NCI-H1048 (cell line): ENCODE results near the gene DROSHA.
"Not testable (repeated sequence)": the region's sequence is repeated elsewhere in the genome, so short reads cannot be mapped to it uniquely, and the experiment has no call there.

ENCODE experiments used
- DNase-seq: peaks from one replicate; lab custom pipeline; 2025; lab: John Stamatoyannopoulos, UW

Gene DROSHA, protein sequence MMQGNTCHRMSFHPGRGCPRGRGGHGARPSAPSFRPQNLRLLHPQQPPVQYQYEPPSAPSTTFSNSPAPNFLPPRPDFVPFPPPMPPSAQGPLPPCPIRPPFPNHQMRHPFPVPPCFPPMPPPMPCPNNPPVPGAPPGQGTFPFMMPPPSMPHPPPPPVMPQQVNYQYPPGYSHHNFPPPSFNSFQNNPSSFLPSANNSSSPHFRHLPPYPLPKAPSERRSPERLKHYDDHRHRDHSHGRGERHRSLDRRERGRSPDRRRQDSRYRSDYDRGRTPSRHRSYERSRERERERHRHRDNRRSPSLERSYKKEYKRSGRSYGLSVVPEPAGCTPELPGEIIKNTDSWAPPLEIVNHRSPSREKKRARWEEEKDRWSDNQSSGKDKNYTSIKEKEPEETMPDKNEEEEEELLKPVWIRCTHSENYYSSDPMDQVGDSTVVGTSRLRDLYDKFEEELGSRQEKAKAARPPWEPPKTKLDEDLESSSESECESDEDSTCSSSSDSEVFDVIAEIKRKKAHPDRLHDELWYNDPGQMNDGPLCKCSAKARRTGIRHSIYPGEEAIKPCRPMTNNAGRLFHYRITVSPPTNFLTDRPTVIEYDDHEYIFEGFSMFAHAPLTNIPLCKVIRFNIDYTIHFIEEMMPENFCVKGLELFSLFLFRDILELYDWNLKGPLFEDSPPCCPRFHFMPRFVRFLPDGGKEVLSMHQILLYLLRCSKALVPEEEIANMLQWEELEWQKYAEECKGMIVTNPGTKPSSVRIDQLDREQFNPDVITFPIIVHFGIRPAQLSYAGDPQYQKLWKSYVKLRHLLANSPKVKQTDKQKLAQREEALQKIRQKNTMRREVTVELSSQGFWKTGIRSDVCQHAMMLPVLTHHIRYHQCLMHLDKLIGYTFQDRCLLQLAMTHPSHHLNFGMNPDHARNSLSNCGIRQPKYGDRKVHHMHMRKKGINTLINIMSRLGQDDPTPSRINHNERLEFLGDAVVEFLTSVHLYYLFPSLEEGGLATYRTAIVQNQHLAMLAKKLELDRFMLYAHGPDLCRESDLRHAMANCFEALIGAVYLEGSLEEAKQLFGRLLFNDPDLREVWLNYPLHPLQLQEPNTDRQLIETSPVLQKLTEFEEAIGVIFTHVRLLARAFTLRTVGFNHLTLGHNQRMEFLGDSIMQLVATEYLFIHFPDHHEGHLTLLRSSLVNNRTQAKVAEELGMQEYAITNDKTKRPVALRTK (N-terminal part only)

GRCh38 chr5:31531888-31532547 is at the start of gene DROSHA, which contains the start of gene C5orf22:
Gene DROSHA, minus strand, starts transcription at chr5:31532093. Its CDS starts 3,034 bp downstream, at chr5:31529059.
Gene C5orf22, plus strand, starts transcription at chr5:31532301. Its CDS starts 92 bp downstream, at chr5:31532393.
- peak; percentile 93 for DNase-seq

DNA sequence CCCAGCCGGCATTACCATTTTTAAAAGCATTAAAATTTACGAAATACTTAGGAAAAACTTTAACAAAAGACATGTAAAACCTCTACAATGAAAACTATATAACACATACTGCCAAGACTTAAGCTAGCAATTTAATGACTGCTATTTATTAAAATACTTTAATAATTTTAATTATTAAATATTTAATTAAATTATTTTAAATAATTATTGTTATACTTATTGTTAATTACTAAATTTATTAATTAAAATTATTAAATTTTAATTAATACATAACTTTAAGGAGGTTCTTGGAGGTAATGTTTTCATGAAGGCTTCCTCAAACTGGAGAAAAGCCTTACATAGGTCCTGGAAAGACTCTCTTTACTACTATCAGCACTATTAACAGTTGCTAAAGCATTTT is 47.7 kb upstream of the DROSHA start:
- DNase-seq, result no peak

DNA sequence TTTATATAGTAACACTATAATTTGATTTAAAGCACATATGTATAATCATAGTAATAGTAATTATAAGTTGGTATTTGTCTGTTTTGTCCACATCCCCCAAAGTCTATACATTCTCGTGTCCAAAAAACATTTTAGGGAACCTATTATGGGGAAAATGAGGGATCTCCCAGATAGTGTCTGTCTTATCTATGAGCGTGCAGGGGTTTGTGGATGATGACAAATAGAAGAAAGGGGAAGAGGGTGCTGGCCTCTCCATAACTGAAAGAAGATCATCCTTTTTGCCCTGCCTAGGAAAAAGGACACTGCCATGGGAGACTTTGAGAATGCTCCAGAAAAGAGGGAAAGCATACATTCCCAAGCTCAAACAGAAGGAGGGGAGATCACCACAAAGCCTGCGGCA is 45.5 kb upstream of the DROSHA start:
- DNase-seq, result no peak

- DNase-seq, result no peak
These were observed 42.9 kb upstream of the DROSHA start for GRCh38 chr5:31574772-31575171.

DNA sequence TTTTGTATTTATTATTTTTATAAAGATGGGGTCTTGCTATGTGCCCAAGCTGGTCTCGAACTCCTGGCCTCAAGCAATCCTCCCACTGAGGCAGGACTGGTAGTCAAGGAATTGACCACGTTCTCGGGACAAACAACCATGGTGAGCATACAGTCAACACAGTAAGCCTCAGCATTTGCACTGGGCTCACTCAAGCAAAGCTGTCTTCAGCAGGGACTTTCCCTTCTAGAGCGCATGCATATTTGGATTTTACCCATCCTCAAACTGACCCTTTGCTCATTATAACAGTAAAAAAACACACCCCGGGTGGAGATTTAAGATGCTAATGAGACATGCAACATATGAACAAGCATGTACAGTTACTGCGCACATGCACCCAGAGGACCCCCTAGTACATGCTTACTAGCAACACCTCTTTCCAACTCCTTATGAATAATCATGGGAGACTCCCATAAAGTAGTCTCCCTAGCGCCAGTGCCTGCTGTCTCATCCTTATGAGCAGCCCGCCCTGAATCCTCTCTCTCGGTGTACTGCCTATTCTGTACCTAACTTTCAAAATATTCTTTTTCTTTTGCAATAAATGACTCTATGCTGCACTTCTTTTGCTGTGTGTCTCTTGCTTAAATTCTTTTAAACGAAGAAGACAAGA is 41.7 kb upstream of the DROSHA start:
- no peak for DNase-seq

DNA sequence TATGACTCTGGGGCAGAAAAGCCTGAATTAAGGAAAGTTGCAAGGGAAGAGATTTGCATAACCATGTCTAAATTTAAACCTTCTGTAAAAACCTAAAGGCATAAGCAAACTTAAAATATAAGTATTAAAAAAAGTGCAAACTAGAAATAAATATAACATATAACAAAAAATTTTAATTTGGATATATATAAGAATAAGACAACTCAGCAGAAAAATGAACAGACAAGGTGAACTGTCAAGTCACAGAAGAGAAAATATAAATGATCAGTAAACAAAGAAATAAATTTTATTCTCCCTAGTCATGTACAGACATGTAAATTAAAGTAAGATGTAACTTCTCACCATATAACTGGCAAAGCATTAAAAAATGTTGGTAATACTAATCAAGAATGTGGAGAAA is 37.2 kb upstream of the DROSHA start:
- no peak for DNase-seq

GRCh38 chr5:31568302-31568835 is 36.5 kb upstream of the DROSHA start:
- DNase-seq, result no peak

DNA sequence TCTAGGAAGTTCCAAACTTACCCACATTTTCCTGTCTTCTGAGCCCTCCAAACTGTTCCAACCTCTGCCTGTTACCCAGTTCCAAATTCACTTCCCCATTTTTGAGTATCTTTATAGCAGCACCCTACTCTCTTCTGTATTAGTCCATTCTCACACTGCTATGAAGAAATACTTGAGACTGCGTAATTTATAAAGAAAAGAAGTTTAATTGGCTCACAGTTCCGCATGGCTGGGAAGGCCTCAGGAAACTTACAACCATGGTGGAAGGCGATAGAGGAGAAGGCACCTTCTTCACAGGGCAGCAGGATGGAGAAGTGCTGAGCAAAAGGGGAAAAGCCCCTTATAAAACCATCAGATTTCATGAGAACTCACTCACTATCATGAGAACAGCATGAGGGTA is 34.5 kb upstream of the DROSHA start:
- DNase-seq, result not testable (repeated sequence)

- DNase-seq, result no peak
These were observed 31.3 kb upstream of the DROSHA start for GRCh38 chr5:31563216-31563615.

DNA sequence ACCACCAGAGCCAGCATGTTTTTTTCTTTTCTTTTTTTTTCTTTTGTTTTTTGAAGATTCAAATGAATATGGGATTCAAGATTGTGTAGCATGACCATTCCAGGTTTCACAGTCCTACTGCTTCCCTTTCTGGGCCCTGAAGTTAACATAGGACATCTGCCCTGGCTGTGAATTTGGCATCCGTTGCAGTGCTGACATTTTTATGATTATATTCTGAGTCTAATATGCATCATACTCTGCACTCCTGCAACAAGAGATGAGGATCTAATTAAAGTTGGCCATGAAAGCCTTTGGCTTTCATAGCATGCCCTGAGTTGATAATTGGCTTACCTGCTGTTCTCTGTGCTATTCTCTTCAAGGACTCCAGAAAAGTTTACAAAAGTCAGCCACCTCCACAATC is 30.1 kb upstream of the DROSHA start:
- DNase-seq, result no peak

GRCh38 chr5:31559942-31560341 is 28.0 kb upstream of the DROSHA start:
- DNase-seq, result no peak

GRCh38 chr5:31556461-31556860 is 24.6 kb upstream of the DROSHA start:
- DNase-seq, result no peak

- no peak for DNase-seq
These were observed 22.7 kb upstream of the DROSHA start for GRCh38 chr5:31554552-31554951.

- no peak for DNase-seq
These were observed 22.0 kb upstream of the DROSHA start for GRCh38 chr5:31553863-31554262.

DNA sequence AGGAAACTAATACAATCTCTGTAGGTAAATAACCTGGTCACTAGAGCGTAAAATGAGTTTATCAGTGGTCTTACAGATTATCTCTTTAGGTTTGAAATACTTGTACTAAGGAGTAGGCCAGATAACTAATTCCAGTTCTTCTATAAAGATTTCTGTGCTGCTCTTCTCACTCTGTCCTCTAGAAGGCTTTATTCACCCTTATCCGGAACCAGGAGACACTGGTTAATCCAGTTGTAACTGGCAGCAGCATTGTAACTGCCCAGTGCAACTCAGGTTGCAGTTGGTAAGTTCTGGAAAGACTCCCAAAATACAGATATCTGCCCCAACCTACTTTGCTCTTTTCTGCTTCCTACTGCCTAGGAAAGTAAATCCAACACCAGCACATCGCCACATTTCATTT is 20.0 kb upstream of the DROSHA start:
- no peak for DNase-seq

- not testable (repeated sequence) for DNase-seq
These were observed 17.2 kb upstream of the DROSHA start for GRCh38 chr5:31549114-31549513.

- no peak for DNase-seq
These were observed 6.0 kb upstream of the DROSHA start for GRCh38 chr5:31537851-31538250.

DNA sequence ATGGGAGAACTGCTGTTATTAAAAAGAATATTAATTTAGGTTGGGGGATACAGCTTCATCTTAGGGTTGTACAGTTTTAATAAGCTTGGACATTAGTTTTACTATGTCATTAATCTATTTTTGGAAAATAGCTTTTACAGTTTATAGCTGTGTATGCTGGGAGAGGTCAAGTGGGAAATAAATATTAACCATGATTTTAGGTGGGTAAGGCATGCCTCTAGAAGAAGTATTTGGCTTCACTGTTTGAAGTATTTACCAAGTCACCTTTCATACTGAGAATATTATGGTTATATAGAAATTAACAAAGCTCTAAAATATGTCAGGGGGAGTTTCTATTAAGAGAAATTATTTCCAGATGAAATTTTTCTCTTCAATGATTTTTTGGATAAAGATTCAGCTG is 5.5 kb upstream of the DROSHA start:
- no peak for DNase-seq

DNA sequence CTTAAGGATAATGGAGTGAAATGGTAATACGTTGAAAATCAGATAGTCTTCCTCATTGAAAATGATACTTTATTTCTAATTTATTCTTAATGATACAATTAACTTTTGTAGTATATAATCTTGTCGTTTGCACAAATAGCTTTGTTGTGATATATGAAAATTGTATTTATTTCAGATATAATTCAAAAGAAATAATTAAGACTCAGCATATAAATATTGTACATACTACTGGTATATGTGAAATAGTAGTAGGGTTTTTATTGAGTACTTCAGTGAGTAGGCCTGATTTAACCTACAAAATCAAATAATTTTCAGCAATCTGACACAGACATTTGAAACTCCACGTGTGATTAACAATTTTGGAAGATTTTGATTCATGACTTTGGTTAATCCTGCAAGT is 5.0 kb upstream of the DROSHA start:
- DNase-seq, result no peak

DNA sequence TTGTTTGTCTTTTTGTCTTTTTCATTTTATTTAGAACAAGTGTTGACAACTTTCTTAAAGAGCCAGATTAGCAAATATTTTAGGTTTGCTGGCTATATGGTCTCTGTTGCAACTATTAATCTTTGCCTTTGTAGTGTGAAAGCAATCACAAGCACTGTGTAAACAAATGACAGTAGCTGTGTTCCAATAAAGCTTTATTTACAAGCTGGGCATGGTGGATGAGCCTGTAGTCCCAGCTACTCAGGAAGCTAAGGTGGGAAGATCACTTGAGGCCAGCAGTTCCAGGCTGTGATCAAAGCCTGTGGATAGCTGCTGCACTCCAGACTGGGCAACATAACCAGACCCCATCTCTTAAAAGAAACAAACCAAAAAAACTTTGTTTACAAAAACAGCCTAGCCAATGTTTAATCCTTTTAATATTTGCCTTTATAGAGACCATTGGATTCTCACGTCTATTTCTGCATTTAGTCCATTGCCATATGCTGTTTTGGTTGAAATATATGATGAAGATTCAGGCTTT is 2.7 kb upstream of the DROSHA start:
- no peak for DNase-seq

DNA sequence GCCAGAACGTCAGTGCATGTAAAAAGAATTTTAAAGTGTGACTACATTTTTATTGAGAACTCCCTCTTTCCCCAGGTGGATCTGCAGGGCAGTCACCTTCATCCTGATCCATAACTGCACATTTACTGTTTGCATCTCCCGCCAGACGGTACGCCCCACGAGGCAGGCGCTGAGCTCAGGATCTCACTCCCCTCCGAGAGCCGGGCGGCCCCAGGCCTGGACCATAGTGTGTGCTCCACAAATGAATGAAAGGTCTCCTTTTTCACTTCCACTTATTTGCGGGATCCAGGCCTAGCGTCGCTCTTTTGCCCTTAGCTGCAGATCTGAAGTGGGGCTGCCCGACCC is 378 bp downstream of the DROSHA start:
- DNase-seq, result no peak
